Measurements from ENCODE around the gene COPRS.

COPRS gene

GRCh38 chr17:31858642-31859486, at the start of gene COPRS:
COPRS (minus strand) TSS chr17:31859244; CDS start chr17:31859199, 45 bp downstream.
- DNase-seq, result peak; percentile 80

- DNase-seq, result no peak
Measured at GRCh38 chr17:31908386-31908785, 49.3 kb upstream of the COPRS start.

DNA sequence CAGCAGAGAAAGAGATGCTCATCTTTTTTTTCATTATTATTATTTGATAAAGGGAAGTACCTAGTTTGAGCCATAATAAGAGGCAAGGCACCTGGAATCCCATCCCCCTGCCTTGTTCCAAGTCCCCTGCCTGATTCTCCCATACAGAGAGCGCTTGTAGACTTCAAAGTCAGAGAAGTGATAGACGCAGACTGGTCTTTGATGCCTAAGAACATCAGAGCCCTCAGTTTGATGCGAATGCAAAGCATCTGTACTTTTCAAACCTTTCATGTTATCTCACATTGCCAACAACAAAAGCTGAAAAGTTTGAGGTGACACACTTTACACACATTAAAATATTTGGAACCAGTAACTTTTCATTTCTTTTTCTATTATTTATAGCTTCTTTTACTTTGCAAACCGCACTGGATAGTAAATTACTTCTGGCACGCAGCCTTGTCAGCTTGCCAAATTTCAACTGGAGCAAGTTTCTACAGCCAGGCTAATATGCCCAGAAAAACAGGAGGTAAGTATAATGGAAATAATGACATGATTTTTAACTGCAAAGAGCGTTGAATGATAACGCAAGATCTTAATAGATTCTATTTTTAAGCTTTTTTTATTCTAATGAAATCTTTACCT, 48.4 kb upstream of the COPRS start:
- DNase-seq, result no peak

DNA sequence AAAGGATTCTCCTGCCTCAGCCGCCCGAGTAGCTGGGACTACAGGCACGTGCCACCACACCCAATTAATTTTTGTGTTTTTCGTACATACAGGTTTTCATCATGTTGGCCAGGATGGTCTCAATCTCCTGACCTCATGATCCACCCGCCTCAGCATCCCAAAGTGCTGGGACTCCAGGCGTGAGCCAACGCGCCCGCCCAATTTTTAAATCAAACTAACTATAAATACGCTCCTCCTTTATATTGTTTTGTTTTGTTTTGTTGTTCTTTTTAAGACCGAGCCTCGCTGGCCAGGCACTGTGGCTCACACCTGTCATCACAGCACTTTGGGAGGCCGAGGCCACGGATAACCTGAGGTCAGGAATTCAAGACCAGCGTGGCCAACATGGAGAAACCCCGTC, 44.4 kb upstream of the COPRS start:
- DNase-seq, result no peak

DNA sequence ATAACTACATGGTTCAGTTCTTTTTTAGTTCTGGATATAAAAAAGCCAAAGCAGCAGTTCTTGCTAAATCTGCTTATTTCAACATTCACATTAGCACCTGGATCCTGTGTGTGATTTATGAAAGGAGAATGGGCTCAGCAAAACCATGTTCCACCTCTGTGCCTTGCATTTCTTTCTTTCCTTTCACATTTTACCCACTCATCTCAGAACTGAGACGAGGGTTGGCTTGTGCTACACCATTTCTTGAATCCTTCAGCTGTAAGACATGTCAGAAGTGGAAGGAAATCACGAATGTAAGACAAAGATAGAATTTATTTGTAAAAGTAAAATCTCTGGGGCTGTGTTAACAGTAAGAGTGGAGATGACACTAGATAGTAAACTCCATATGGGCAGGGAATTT, 43.6 kb upstream of the COPRS start:
- DNase-seq, result no peak

DNA sequence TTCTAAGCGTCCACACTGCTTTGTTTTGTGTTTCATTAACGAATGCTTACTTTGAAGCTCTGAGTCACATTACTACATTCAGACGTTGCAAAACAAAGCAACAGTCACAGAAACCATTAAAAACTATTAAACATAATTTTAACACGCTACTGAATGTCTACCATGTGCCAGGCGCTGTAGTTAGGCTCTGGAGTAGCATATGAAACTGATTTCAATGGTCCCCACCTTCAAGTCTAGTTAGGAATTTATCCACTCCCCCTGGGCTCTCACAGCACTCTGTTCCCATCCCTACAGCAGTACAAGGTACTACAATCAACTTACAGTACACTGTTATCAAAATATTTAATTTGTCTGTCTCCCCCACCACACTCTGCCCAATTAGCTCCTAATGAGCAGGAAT, 41.8 kb upstream of the COPRS start:
- DNase-seq, result no peak

DNA sequence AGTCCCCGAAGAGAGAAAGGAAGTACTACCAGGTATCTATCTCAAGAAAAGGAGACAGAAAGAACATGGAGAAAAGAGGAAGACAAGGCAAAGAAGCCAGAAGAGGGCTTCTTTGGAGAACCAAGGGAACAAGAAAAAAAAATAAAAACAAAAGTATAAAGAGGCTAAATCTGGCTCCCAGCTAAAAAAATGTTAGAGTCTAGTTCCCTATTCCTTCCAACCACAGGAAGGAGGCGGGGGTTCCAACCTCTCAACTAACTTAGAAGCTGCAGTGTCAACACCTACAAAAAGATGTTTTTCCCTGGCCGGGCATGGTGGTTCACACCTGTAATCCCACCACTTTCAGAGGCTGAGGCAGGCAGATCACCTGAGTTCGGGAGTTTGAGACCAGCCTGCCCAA, 29.1 kb upstream of the COPRS start:
- peak in 1 of 2 donors; percentile 34 for DNase-seq

GRCh38 chr17:31882571-31882970, 23.5 kb upstream of the COPRS start:
- peak in 1 of 2 donors; percentile 20 for DNase-seq

DNA sequence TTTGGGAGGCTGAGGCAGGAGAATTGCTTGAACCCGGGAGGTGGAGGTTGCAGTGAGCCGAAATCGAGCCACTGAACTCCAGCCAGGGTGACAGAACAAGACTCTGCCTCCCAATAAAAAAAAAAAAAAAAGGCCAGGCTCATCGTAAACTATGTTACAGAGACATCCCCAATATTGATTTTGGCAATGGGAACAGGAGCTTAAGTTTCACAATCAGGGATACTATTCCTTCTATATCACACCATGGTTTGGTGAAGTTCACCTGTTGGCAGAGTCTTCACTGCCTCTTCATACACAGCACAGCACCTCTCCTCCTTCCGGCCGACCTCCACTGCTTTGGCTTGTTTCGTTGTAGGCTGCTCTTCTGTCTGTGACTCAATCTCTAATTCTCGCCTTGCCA, 21.3 kb upstream of the COPRS start:
- DNase-seq, result no peak

- no peak for DNase-seq
Measured at GRCh38 chr17:31878703-31879073, 19.6 kb upstream of the COPRS start.

- no peak for DNase-seq
Measured at GRCh38 chr17:31877911-31878702, 19.1 kb upstream of the COPRS start.

- no peak for DNase-seq
Measured at GRCh38 chr17:31877341-31877740, 18.3 kb upstream of the COPRS start.

DNA sequence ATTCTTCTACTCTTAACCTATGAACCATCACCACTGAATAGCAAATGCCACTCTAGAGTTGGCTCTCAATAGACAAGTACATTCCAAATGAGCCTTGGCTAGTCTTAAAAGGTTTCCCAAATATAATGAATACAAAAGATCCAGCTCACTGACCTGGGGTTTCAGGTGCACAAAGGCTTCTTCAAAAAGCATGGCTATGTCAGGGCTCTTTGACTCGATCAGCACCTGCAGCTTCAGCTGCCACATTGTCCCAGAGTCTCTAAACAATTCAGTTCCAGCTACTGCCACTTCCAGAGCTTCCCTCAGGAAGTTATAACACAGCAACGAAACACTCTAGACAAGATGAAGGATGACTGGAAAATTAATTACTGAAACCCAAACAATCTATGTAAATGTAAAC, 16.0 kb upstream of the COPRS start:
- no peak for DNase-seq

DNA sequence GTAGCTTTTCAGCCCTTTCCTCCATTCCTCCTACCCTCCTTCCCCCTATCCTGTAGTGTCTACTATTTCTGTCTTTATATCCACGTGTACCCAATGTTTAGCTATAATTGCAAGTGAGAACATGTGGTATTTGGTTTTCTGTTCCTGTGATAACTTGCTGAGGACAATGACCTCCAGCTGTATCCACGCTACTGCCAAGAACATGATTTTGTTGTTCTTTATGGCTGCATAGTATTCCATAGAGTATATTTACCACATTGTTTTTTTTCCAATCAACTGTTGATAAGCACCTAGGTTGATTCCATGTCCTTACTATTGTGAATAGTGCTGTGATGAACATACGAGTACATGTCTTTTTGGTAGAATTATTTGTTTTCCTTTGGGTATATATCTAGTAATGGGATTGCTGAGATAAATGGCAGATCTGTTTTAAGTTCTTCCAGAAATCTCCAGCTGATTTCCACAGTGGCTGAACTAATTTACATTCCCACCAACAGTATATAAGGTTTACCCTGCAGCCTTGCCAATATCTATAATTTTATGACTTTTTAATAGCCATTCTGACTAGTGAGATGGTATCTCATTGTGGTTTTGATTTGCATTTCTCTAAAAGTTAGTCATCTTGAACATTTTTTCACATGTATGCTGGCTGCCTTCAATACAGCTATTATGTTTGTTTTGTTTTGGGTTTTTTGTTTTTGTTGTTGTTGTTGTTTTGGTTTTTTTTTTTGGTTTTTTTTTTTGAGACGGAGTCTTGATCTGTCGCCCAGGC, 10.9 kb upstream of the COPRS start:
- no peak for DNase-seq

DNA sequence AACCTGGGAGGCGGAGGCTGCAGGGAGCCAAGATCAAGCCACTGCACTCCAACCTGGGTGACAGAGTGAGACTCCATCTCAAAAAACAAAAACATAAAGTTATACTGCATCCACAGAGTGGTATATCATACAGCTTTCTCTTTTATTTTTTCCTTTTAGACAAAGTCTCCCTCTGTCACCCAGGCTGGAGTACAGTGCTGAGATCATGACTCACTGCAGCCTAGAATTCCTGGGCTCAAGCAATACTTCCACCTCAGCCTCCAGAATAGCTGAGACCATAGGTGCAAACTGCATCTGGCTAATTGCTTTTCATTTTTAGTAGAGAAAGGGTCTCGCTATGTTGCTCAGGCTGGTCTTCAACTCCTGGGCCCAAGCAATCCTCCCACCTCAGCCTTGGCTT, 10.0 kb upstream of the COPRS start:
- no peak for DNase-seq

DNA sequence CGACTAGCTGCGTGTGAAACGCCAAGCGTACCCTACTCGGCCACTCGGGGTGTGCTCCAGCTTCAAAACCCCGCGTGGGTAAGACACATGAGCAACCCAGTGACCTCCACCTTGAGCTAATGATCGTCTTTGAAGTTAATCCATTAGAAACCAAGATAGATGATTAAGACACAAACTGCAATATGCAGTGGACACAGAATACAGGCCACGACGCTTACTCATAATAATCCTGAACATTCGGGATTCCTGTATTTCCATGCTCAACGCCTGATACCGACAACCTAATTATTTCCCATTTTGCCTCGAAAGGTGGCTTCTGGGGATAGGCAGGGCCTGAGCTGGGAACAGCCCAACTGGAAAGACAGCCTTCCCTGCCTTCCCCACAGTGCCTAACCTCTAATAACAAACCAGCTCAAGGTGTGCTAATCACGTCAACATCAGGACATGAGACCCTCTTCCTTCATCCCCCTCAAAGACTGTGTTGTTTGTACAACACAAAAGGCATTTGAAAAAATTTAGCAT, 504 bp upstream of the COPRS start:
- no peak for DNase-seq

- no peak for DNase-seq
Measured at GRCh38 chr17:31857920-31858641, 963 bp downstream of the COPRS start.

DNA sequence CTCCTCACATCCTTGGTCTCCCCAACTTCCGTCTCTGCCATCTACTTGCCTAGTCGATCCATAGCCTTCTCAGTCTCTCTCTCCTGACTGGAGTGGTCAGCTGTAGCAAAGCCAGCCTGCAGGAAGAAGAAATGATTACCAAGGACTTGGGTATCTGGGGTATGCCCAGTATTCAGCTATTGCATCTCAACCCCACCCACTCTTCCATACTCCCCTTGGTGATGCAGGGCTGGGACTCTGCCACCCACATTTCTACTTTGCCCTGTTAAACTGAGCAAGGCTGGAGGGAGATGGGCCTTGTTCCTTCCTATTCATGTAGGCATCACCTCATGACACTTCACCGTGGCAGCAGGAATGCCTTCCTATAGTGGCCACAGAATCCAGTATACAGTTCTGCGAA, 2.3 kb downstream of the COPRS start:
- DNase-seq, result no peak

GRCh38 chr17:31854672-31855071, 4.4 kb downstream of the COPRS start:
- no peak for DNase-seq

DNA sequence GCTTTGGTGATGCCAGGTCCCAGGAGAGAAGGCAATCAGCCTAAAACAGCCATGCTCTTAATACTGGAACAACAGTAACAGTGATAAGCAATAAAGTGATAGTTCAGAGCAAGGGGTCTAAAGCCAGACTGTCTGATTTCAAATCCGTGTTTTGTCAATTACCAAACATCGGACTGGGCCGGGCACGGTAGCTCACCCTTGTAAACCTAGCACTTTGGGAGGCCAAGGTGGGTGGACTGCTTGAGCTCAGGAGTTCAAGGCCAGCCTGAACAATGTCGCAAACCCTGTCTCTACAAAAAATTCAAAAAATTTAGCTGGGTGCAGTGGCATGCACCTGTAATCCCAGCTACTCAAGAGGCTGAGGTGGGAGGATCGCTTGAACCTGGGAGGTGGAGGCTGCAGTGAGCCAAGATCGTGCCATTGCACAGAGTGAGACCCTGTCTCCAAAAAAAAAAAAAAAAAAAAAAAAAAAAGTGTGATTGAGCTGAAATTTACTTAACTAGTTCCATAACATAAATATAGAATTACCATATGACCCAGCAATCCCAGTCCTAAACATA, 5.1 kb downstream of the COPRS start:
- DNase-seq, result no peak

GRCh38 chr17:31845291-31845690, 13.8 kb downstream of the COPRS start:
- DNase-seq, result no peak

Measured in CD4-positive, alpha-beta T cell treated with Interleukin-4 for 1 hour (primary cell).